ENCODE measurements around the gene MAGI1.

DNA sequence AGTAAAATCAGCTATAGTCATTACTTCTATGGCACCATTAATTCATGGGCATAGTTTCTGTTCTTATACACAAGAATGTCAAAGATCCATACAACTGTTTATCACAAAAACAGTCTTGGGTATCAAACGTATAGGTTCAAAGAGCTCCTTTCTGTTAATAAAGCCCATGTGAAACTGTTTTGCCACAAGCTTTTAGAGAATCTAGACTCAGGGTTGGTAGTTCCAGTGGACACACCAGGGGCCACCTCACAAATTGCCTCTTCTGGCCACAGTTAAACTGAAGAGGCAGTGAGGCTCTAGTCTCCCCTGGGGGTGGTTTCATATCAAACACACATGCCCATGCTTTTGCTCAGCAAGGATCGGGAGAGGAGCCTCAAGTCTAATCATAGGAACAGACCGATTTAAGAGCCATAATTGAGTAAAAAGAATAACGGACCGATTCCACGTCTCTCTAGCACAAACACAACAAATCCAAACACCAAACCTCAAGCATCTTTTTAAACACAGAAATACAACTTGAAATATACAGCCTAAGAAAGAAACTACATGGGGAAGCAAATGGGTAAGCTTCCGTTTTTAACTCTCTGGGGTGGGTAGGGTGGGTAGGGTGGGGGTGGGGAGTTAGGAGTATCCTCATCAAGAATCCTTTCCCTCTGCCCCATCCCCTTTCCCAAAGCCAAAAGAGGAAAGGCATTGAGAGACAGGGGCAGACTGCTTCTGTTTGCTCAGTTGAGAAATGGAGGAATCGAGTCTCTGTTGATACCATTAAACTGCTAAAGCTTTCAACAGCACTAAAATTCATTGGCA, 443.3 kb downstream of the MAGI1 start:
- TF ChIP-seq, protein P1, sequence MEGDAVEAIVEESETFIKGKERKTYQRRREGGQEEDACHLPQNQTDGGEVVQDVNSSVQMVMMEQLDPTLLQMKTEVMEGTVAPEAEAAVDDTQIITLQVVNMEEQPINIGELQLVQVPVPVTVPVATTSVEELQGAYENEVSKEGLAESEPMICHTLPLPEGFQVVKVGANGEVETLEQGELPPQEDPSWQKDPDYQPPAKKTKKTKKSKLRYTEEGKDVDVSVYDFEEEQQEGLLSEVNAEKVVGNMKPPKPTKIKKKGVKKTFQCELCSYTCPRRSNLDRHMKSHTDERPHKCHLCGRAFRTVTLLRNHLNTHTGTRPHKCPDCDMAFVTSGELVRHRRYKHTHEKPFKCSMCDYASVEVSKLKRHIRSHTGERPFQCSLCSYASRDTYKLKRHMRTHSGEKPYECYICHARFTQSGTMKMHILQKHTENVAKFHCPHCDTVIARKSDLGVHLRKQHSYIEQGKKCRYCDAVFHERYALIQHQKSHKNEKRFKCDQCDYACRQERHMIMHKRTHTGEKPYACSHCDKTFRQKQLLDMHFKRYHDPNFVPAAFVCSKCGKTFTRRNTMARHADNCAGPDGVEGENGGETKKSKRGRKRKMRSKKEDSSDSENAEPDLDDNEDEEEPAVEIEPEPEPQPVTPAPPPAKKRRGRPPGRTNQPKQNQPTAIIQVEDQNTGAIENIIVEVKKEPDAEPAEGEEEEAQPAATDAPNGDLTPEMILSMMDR (IDR thresholded peaks at IDR 0.05; ENCODE audit: insufficient read depth, low read length): no peak
- no peak for TF ChIP-seq POLR2AphosphoS5 (IDR thresholded peaks at IDR 0.05; ENCODE audit: low read depth)

Measured in HL-60 (cell line).